Measurements from ENCODE around the gene PCCA.

- TF ChIP-seq CTCF (IDR thresholded peaks at IDR 0.05; ENCODE audit: borderline replicate concordance, extremely low read depth, low read length, poor library complexity, severe bottlenecking) (no peak), EZH2 (IDR thresholded peaks at IDR 0.05; ENCODE audit: borderline replicate concordance, low read depth, low read length, severe bottlenecking) (no peak)
Observed at GRCh38 chr13:100156788-100157187, 67.9 kb downstream of the PCCA start.

Data from DND-41 (cell line).